OCI-LY7 (cell line): ENCODE data around the gene MAP2K2. TPM values are rescaled to one million over a fixed set of nuclear protein-coding genes. Genes with fewer than 3 reads are reported as not detected.
"Not testable (repeated sequence)": the region's sequence is repeated elsewhere in the genome, so short reads cannot be mapped to it uniquely, and the experiment has no call there.

Source experiments
- BruUV-seq: library from RNA; stranded (reverse); fragments of 400-500 nt; replicated peaks from 2 replicates; lab custom pipeline; 2021; lab: Mats Ljungman, UMichigan
- CTCF ChIA-PET: fragments of 300-600 bp; sonication (Branson Sonifier 250); formaldehyde crosslinking; loops from one replicate; lab custom pipeline; 2022; ENCODE audit warnings: antibody characterized with exemption; ENCODE audit not compliant: unreplicated experiment; lab: Charles Lee
- POLR2A ChIA-PET: fragments of 300-600 bp; sonication (Branson Sonifier 250); formaldehyde crosslinking; loops from one replicate; lab custom pipeline; 2022; ENCODE audit warnings: antibody characterized with exemption; lab: Charles Lee
- DNase-seq: peaks from one replicate; pipeline ENCODE4 v3.0.0-alpha.2; 2015; ENCODE audit warnings: low spot score
- H2AFZ ChIP-seq: fragments of 200-600 bp; sonication (generic), shearing (Covaris generic); 2 replicates; pipeline ENCODE4 v1.6.1; 2014; ENCODE audit warnings: mild to moderate bottlenecking, antibody characterized with exemption, low read length, moderate library complexity
- H3K27ac ChIP-seq: fragments of 200-600 bp; sonication (generic); 2 replicates; pipeline ENCODE4 v1.5.1; 2014; ENCODE audit warnings: mixed run types, low read depth, mild to moderate bottlenecking, moderate library complexity, low read length, inconsistent platforms; ENCODE audit not compliant: poor library complexity, severe bottlenecking
- H3K36me3 ChIP-seq: fragments of 200-600 bp; sonication (generic); 2 replicates; pipeline ENCODE4 v1.6.1; 2014; ENCODE audit warnings: mild to moderate bottlenecking, antibody characterized with exemption, low read length, moderate library complexity, mixed read lengths; ENCODE audit not compliant: insufficient read depth
- H3K4me1 ChIP-seq: fragments of 200-600 bp; sonication (generic); 2 replicates; pipeline ENCODE4 v1.5.1; 2014; ENCODE audit warnings: mild to moderate bottlenecking, low read length; ENCODE audit not compliant: insufficient read depth, poor library complexity, severe bottlenecking
- H3K4me2 ChIP-seq: fragments of 200-600 bp; sonication (generic); 2 replicates; pipeline ENCODE4 v1.6.1; 2014; ENCODE audit warnings: mild to moderate bottlenecking, low read length
- H3K4me3 ChIP-seq: fragments of 200-600 bp; sonication (generic); 2 replicates; pipeline ENCODE4 v1.5.1; 2014; ENCODE audit warnings: mild to moderate bottlenecking, low read depth, low read length; ENCODE audit not compliant: poor library complexity, severe bottlenecking
- H3K79me2 ChIP-seq: fragments of 200-600 bp; sonication (generic); 2 replicates; pipeline ENCODE4 v1.6.1; 2016; ENCODE audit warnings: low read depth, mild to moderate bottlenecking, low read length, moderate library complexity, mixed read lengths; ENCODE audit not compliant: insufficient read depth
- H3K9me2 ChIP-seq: fragments of 200-600 bp; sonication (generic); 2 replicates; pipeline ENCODE4 v1.6.1; 2016; ENCODE audit warnings: mild to moderate bottlenecking, low read length, mixed read lengths; ENCODE audit not compliant: insufficient read depth
- H3K9me3 ChIP-seq: fragments of 200-600 bp; sonication (generic); 2 replicates; pipeline ENCODE4 v1.6.1; 2014; ENCODE audit warnings: mild to moderate bottlenecking, mixed run types, low read length, mixed read lengths
- H4K20me1 ChIP-seq: fragments of 200-600 bp; sonication (generic); 2 replicates; pipeline ENCODE4 v1.6.1; 2014; ENCODE audit warnings: mild to moderate bottlenecking, antibody characterized with exemption, low read length, moderate library complexity, mixed read lengths; ENCODE audit not compliant: insufficient read depth
- EZH2phosphoT487 ChIP-seq: fragments of 200-600 bp; sonication (generic); IDR thresholded peaks from 2 replicates; pipeline ENCODE4 v1.6.1; 2018; ENCODE audit warnings: low read depth, borderline replicate concordance, mild to moderate bottlenecking, mixed run types, antibody characterized with exemption, low read length, moderate library complexity, mixed read lengths
- intact Hi-C: fragments of 100-400 bp; cut with micrococcal nuclease; formaldehyde crosslinking; loops from one replicate; pipeline ENCODE4 v1.10.0; 2022; ENCODE audit not compliant: unreplicated experiment
- total RNA-seq, 2 experiments: library from RNA; depleted of rRNA in 1 of 2; stranded (reverse); fragments of >200 nt in 1 of 2; shearing (Covaris generic) in 1 of 2; gene quantifications; 2 replicates each; pipeline ENCODE4 v1.2.3, GENCODE V29; 2014 to 2022
- TF ChIP-seq, protein P1 (sequence below): fragments of 200-600 bp; sonication (generic); conservative IDR thresholded peaks from 2 replicates; pipeline ENCODE4 v1.5.1; 2014; ENCODE audit warnings: mild to moderate bottlenecking, antibody characterized with exemption, low read length, moderate library complexity, mixed read lengths

Gene MAP2K2
- total RNA-seq, 2 experiments from 2014 or later, result 105 to 116 TPM

DNA sequence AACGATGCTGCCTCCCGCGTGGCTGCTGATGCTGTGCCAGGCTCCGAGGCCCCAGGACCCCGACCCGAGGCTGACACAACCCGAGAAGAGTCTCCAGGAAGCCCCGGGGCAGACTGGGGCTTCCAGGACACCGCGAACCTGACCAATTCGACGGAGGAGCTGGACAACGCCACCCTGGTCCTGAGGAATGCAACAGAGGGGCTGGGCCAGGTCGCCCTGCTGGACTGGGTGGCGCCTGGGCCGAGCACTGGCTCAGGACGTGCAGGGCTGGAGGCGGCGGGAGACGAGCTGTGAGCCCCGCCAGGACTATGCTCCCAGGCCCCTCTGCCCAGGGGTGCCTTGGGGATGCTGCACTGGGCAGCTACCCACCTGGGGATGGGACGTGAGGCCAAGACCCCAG lies 47.8 kb upstream of the MAP2K2 start:
- no peaks in the 10 kb centered on the region for H3K79me2 ChIP-seq
- ChIA-PET CTCF (no interaction called here), POLR2A (no interaction called here)
- H3K4me1 ChIP-seq, result no peaks in the 10 kb centered on the region
- H4K20me1 ChIP-seq, result no peaks in the 10 kb centered on the region
- no peak for TF ChIP-seq EZH2phosphoT487
- TF ChIP-seq, protein P1, sequence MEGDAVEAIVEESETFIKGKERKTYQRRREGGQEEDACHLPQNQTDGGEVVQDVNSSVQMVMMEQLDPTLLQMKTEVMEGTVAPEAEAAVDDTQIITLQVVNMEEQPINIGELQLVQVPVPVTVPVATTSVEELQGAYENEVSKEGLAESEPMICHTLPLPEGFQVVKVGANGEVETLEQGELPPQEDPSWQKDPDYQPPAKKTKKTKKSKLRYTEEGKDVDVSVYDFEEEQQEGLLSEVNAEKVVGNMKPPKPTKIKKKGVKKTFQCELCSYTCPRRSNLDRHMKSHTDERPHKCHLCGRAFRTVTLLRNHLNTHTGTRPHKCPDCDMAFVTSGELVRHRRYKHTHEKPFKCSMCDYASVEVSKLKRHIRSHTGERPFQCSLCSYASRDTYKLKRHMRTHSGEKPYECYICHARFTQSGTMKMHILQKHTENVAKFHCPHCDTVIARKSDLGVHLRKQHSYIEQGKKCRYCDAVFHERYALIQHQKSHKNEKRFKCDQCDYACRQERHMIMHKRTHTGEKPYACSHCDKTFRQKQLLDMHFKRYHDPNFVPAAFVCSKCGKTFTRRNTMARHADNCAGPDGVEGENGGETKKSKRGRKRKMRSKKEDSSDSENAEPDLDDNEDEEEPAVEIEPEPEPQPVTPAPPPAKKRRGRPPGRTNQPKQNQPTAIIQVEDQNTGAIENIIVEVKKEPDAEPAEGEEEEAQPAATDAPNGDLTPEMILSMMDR, result no peak
- intact Hi-C loops, result no loop called here
- no peak overlapping the region for H2AFZ ChIP-seq
- H3K4me2 ChIP-seq, result no peak overlapping the region
- no peak overlapping the region for H3K27ac ChIP-seq
- no TSS peak for BruUV-seq
- H3K9me2 ChIP-seq, result no peaks in the 10 kb centered on the region
- no peak overlapping the region for H3K4me3 ChIP-seq
- no peaks in the 10 kb centered on the region for H3K9me3 ChIP-seq
- no peak for DNase-seq
- no peaks in the 10 kb centered on the region for H3K36me3 ChIP-seq

DNA sequence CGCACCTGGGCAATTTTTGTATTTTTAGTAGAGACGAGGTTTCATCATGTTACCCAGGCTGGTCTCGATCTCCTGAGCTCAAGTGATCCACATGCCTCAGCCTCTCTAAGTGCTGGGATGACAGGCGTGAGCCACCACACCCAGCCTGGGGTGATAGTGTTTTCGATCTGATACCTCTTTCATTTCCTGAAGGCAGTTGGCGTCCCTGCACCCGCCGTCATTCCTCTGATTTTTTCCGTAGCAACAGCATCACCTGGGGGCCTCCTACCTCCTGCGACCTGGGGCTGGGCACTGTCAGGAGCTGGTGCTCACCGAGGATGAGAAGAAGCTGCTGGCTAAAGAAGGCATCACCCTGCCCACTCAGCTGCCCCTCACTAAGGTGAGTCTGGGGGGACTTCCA lies 40.3 kb upstream of the MAP2K2 start:
- BruUV-seq, result no TSS peak
- DNase-seq, result no peak

DNA sequence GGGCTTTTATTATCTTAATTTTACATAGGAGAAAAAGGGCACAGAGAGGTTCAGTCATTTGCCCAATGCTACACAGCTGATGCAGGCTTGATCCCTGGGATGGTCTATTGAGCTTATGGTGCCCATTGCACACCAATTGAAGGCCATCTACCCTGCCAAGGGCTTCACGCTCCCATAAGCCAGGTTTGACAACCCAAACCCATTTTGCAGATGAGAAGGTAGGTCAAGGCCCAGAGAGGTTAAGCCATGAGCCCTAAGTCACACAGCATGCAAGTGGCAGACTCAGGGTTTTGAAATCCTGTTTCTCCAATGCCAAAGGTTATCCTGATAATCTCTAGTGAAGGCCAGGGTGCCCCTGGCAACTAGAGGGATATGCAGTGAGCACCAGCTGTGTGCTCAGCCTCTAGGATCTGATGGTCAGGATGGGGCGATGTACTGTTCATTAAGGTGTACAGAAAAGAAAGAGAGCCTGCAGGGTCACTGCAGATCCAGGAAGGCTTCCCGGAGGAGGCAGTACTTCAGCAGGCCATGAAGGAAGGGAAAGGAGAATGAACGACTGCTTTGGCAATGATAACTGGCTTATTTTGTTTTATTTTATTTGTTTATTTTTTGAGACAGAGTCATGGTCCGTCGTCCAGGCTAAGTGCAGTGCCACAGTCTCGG lies 37.6 kb upstream of the MAP2K2 start:
- H3K4me2 ChIP-seq, result no peak overlapping the region
- no peak overlapping the region for H3K4me3 ChIP-seq
- H3K9me2 ChIP-seq, result no peaks in the 10 kb centered on the region
- POLR2A ChIA-PET, result interaction anchor here (0.6 kb wide), 2 partner anchors 20 to 112 kb away, joined by 3 read pairs; no protein-coding TSS in a partner anchor
- H3K79me2 ChIP-seq, result no peaks in the 10 kb centered on the region
- no peaks in the 10 kb centered on the region for H3K9me3 ChIP-seq
- H2AFZ ChIP-seq, result no peak overlapping the region
- H3K4me1 ChIP-seq, result no peaks in the 10 kb centered on the region
- H3K27ac ChIP-seq, result no peak overlapping the region
- intact Hi-C loops, result no loop called here
- CTCF ChIA-PET, result no interaction called here
- H3K36me3 ChIP-seq, result no peaks in the 10 kb centered on the region
- no peaks in the 10 kb centered on the region for H4K20me1 ChIP-seq
- TF ChIP-seq EZH2phosphoT487, result no peak
- TF ChIP-seq, protein P1, result no peak
- no peak for DNase-seq
- no TSS peak for BruUV-seq

More for the DNA sequence above, 40.3 kb upstream of the MAP2K2 start:
- Histone ChIP-seq H4K20me1 (no peaks in the 10 kb centered on the region), H3K4me3 (no peak overlapping the region), H3K4me2 (no peak overlapping the region), H3K9me2 (no peaks in the 10 kb centered on the region), H3K27ac (no peak overlapping the region), H3K79me2 (no peaks in the 10 kb centered on the region), H3K36me3 (no peaks in the 10 kb centered on the region), H3K9me3 (no peaks in the 10 kb centered on the region), H2AFZ (no peak overlapping the region), H3K4me1 (no peaks in the 10 kb centered on the region)
- POLR2A ChIA-PET, result no interaction called here
- CTCF ChIA-PET, result no interaction called here
- TF ChIP-seq EZH2phosphoT487, result no peak
- TF ChIP-seq, protein P1, result no peak
- intact Hi-C loops, result no loop called here

DNA sequence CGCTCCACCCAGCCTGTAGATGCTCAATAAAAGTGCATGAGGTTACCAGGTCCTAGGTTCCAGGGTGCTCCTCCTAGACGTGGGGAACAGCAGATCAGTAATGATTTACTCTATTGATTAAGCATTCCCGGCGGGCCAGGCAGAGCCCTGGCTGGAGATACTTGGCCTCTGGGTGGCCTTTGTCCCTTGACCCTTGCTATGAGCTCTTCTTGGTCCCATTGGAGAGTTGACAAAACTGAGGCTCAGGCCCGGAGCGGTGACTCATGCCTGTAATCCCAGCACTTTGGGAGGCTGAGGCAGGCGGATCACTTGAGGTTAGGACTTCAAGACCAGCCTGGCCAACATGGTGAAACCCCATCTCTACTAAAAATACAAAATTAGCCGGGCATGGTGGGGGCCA lies 34.0 kb upstream of the MAP2K2 start:
- CTCF ChIA-PET, BruUV-seq, H3K36me3 ChIP-seq, DNase-seq, H3K9me3 ChIP-seq, H3K4me1 ChIP-seq, H3K9me2 ChIP-seq, H2AFZ ChIP-seq, POLR2A ChIA-PET, H3K4me3 ChIP-seq, H3K27ac ChIP-seq, H3K4me2 ChIP-seq, intact Hi-C loops, H3K79me2 ChIP-seq, H4K20me1 ChIP-seq: not testable (repeated sequence)
